ENCODE measurements around the gene CHST15. TPM values are rescaled to one million over a fixed set of nuclear protein-coding genes. Genes with fewer than 3 reads are reported as not detected.

The CHST15 gene
- total RNA-seq, 1 donor from 2014 or later, result 36.5 TPM

DNA sequence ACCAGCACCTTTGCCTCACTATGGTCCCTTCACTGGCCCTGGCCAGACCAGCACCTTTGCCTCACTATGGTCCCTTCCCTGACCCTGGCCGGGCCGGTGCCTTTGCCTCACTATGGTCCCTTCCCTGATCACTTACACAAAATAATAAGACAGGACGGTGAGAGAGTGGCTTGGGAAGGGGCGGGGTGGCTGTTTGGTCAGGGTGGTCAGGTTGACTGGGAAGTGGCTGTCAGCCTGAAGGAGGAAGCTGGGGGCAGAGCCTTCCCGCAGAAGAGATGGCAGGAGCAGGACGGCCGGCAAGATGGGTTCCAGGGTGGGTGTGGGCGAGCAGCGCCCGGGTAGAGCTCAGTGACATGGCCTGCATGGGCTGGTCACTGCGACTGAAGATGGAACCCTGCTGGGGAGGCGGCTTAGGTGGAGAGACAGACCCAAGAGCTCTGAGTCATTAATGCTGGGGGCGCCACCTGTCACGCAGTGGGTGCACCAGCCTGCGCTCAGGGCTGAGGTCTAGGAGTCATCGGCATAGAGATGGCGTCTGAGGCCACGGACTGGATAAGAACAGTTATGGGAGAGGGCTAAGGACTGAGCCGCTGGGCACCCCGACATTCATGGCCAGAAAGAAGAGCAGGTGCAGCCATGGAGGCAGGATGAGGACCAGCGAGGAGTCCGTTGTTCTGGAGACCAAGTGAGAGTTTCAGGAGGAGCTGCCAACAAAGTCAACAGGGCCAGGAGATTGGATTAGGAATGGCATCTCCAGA lies 91.8 kb downstream of the CHST15 start:
- DNase-seq (peak; percentile 42), ATAC-seq (no peak)
- Histone ChIP-seq H3K27ac (no peak overlapping the region), H3K36me3 (peaks cover 14% of the 10 kb centered on the region), H3K4me1 (peaks cover 20% of the 10 kb centered on the region), H3K27me3 (ENCODE audit: low read depth) (no peaks in the 10 kb centered on the region), H3K9me3 (no peaks in the 10 kb centered on the region), H3K4me3 (no peak overlapping the region)
- intact Hi-C loops (cut with DNase I), result no loop called here
- TF ChIP-seq, protein P1, sequence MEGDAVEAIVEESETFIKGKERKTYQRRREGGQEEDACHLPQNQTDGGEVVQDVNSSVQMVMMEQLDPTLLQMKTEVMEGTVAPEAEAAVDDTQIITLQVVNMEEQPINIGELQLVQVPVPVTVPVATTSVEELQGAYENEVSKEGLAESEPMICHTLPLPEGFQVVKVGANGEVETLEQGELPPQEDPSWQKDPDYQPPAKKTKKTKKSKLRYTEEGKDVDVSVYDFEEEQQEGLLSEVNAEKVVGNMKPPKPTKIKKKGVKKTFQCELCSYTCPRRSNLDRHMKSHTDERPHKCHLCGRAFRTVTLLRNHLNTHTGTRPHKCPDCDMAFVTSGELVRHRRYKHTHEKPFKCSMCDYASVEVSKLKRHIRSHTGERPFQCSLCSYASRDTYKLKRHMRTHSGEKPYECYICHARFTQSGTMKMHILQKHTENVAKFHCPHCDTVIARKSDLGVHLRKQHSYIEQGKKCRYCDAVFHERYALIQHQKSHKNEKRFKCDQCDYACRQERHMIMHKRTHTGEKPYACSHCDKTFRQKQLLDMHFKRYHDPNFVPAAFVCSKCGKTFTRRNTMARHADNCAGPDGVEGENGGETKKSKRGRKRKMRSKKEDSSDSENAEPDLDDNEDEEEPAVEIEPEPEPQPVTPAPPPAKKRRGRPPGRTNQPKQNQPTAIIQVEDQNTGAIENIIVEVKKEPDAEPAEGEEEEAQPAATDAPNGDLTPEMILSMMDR (IDR thresholded peaks at IDR 0.05), result no peak

GRCh38 chr10:124000792-124001201 lies 92.6 kb downstream of the CHST15 start:
- intact Hi-C loops (cut with DNase I), result no loop called here
- no peak for ATAC-seq
- Histone ChIP-seq H3K27ac (no peak overlapping the region), H3K4me1 (peaks cover 28% of the 10 kb centered on the region), H3K27me3 (ENCODE audit: low read depth) (no peaks in the 10 kb centered on the region), H3K4me3 (no peak overlapping the region), H3K36me3 (peaks cover 7% of the 10 kb centered on the region), H3K9me3 (no peaks in the 10 kb centered on the region)
- DNase-seq, result no peak
- TF ChIP-seq, protein P1 (IDR thresholded peaks at IDR 0.05), result no peak

- Histone ChIP-seq H3K4me3 (no peak overlapping the region), H3K27ac (no peak overlapping the region), H3K27me3 (ENCODE audit: low read depth) (peaks cover 2% of the 10 kb centered on the region), H3K4me1 (peaks cover 35% of the 10 kb centered on the region), H3K36me3 (no peaks in the 10 kb centered on the region), H3K9me3 (no peaks in the 10 kb centered on the region)
- TF ChIP-seq, protein P1 (IDR thresholded peaks at IDR 0.05), result no peak
- intact Hi-C loops (cut with DNase I), result loop anchor here (5.0 kb wide), 1 partner anchor 387 kb away; no protein-coding TSS in a partner anchor
- no peak for ATAC-seq
- DNase-seq, result no peak
Measured at GRCh38 chr10:123999956-124000615, 93.3 kb downstream of the CHST15 start.

- no peaks in the 10 kb centered on the region for H3K36me3 ChIP-seq
- H3K27me3 ChIP-seq (ENCODE audit: low read depth), result peaks cover 10% of the 10 kb centered on the region
- H3K27ac ChIP-seq, result no peak overlapping the region
- no peak overlapping the region for H3K4me3 ChIP-seq
- H3K9me3 ChIP-seq, result no peaks in the 10 kb centered on the region
- peaks cover 43% of the 10 kb centered on the region for H3K4me1 ChIP-seq
- TF ChIP-seq, protein P1 (IDR thresholded peaks at IDR 0.05), result no peak
- intact Hi-C loops (cut with DNase I), result loop anchor here (5.0 kb wide), 1 partner anchor 388 kb away; no protein-coding TSS in a partner anchor
- no peak for ATAC-seq
- DNase-seq, result no peak
Measured at GRCh38 chr10:123999261-123999660, 94.1 kb downstream of the CHST15 start.

DNA sequence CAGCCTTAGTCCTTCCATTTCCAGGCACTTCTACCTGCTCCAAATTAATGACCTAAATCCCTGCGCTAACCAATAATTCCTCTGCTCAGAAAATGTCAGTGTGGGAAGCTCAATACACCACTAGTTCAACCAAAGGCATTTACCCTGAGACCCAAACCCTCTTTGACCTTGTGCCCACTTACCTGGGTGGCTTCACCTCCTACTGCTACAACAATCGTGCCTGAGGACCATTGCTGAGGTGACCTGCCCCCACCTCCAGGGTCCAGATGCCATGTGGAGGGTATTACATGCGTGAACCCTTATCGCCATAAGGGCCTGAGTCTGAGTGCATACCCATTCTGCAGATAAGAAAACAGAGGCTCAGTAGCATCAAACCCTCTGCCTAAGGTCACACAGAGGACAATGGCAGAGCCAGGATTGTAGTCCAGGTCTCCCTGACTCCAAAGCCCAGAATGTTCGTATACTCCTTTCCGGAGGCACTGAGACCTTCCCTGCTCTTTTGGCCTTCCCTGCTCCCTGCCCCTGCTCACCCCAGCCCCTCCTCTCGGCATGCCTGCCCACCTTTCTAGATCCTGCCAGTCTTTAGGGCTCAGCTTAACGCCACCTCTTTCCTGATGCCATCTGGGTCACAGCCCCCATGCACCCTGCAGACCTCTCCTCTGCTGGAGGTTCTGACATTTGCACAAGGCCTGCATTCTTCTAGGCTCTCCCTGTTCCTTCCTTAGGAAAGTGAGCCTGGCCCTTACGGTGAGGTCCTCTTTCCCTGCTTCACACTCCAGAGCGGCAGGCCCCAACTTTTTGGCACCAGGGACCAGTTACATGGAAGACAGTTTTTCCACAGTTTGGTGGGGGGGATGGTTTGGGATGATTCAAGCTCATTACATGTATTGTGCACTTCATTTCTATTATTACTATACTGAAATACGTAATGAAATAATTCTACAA lies 94.9 kb downstream of the CHST15 start:
- Histone ChIP-seq H3K27me3 (ENCODE audit: low read depth) (peaks cover 18% of the 10 kb centered on the region), H3K4me1 (peaks cover 45% of the 10 kb centered on the region)

More for the DNA sequence above, 94.9 kb downstream of the CHST15 start:
- intact Hi-C loops (cut with DNase I), result loop anchor here (5.0 kb wide), 1 partner anchor 389 kb away; no protein-coding TSS in a partner anchor
- H3K4me3 ChIP-seq, result no peak overlapping the region
- no peak overlapping the region for H3K27ac ChIP-seq
- no peaks in the 10 kb centered on the region for H3K9me3 ChIP-seq
- DNase-seq (no peak), ATAC-seq (no peak)
- TF ChIP-seq, protein P1 (IDR thresholded peaks at IDR 0.05), result no peak
- H3K36me3 ChIP-seq, result no peaks in the 10 kb centered on the region
